ENCODE data around the gene POLE3.
"Not testable (repeated sequence)": the region's sequence is repeated elsewhere in the genome, so short reads cannot be mapped to it uniquely, and the experiment has no call there.

POLE3 gene, protein sequence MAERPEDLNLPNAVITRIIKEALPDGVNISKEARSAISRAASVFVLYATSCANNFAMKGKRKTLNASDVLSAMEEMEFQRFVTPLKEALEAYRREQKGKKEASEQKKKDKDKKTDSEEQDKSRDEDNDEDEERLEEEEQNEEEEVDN

DNA sequence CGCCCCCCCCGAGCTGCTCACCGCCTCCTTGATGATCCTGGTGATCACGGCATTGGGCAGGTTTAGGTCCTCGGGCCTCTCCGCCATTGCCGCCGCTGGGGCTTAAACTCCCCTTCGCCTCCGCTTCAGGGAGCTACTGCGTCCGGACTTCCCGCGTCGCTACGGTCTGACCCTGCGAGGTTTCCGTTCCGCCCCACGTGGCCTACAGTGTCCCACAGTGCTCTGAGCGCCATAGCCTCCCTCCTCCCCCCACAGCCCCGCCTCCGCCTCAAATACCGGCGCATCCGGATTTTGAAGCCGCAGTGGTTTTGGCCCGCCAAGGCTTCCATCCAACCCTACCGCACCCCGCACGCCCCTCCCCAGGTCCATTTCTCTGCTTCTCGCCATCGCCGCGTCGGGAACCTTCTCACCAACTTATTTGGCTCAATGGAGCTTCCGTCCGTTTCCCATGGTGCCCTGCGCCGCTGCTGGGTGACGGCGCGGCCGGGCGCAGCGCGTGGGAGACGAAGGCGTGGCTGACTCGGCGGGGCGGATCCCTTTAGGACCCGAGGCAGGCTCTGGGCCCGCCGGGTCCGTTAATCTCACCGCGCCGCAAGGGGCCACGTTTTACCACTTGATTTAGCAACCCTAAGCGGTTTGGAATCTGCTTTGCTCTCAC, at the start of gene POLE3, which contains the start of gene C9orf43:
Gene POLE3 (minus strand): TSS at position 469 of the 658 bp plus-strand sequence. CDS start 382 bp downstream, at position 87.
Gene C9orf43 (plus strand): TSS at position 541 of the 658 bp plus-strand sequence. CDS start 2,747 bp downstream, outside the sequence.
- DNase-seq (ENCODE audit: low read depth) = peak; percentile 89

DNA sequence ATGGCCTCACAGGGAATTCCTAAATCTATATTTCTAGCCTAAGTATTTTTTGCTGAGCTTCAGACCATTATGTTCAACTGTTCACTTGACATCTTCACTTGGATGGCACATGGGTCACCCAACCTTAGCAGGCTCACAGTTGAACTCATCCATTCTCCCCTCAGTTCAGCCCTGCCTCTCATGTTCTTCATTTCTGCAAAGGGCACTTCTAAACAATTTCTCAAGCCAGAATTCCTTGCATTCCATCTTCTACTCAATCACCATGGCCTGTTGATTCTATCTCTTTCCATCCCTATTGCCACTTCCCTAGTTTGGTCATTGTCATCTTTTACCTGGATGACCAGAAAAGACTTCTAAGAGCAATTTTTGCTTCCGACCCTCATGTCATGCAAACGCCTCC, 45.8 kb upstream of the POLE3 start:
- no peak for DNase-seq (ENCODE audit: low read depth)

DNA sequence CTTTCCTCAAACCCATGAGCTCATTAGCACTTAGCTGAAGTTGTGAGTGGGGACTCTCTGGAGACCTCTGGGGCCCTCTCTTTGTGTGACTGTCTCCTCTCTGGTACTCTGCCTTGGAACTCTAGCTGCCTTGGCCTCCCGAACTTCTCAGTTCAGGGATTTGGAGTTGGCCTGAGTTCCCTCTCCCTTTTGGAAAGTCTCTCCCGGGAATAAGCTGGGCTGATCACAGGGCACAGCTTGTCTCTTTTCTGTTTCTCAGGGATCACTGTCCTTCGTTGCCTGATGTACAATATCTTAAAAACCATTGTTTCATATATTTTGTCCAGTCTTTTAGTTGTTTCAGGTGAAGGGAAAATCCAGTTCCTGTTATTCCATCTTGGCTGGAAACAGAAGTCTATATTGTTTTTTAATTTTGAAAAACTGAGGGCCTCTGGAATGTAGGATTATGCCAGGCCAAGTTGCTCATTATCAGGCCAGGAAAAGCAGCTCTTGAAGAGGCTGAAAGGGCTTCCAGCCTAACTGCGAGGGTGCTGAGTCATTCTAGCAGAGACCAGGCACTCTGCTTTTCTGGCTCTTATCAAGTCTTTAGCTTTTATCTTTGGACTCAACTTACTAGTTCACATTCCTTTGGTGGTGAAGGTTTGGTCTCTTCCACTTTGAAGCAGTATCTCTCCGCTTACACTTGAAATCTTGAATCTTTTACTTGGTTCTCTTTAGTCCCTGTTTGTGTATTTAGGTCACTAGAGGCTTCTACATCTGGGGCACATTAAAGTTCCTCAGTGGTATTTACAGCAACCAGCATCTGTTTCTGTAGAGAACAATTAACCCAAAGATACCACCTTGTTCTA, 44.7 kb upstream of the POLE3 start:
- peak; percentile 56 for DNase-seq (ENCODE audit: low read depth)

DNA sequence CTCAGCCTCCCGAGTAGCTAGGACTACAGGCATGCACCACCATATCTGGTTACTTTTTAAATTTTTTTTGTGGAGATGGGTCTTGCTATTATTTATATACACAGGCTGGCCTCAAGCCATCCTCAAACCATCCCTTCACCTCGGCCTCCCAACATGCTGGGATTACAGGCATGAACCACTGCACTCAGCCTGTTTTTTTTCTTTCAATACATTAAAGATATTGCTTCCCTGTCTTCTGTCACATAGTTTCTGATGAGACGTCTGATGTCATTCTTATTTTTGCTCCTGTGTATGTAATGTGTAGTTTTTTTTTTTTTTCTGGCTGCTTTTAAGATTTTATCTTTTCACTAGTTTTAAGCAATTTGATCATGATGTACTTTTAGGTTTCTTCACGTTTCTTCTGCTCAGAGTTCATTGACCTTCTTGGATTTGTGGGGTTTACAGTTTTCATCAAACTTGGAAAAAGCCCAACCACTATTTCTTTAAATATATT, 41.7 kb upstream of the POLE3 start:
- no peak for DNase-seq (ENCODE audit: low read depth)

DNA sequence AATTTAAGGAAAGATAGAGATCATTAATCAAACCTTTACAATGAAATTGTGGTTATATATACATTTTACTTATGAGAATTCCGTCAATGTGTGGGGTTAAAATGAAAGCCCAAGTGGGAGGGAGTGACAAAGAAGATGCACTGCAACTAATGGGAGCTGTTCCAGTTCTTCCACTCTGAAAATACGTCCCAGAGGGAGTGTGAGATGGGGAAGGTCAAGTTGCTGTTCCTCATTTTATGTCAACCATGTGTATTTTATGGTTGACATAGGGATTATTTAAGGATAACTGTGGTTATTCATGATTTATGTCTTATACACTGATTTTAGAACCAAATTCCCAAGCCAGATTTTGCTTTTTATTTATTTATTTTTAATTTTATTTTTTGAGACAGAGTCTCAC, 38.9 kb upstream of the POLE3 start:
- no peak for DNase-seq (ENCODE audit: low read depth)

DNA sequence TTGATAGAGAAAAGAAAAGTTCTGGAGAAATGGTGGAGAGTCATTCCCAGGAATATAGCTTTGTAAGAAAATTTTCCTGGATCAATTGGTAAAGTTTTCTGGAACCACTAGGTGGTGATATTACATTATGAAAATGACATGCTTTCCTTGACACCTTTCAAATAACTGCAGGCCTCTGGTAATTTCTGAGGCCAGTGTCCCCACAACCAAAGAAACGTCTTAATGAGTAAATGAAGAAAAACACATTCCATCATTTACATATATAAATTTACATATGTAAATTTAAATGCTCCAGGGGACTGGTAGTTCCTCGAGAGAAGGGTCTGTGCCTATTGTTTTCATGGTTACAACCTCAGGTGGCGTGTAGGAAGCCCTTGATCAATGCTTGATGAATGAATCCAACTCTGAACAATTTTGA, 35.9 kb upstream of the POLE3 start:
- DNase-seq (ENCODE audit: low read depth) = no peak

DNA sequence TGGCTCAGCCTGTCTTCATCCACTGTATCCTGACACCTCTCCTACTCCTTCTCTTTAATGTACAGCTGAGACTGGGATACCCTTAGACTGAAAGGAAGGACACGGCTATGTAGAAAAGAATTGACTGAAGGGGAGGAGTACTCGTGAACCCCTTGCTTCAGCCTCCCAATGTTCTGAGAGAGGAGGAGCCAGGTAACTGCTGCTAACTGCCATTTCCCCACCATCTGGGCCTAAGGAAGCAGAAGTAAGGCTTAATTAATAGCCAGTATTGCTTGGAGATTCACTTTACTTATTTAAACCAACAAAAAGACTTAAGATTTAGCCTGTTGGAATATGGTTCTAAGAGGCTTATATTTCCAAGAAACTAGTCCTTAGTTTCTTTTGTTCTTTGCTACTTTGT, 34.3 kb upstream of the POLE3 start:
- DNase-seq (ENCODE audit: low read depth) = no peak

DNA sequence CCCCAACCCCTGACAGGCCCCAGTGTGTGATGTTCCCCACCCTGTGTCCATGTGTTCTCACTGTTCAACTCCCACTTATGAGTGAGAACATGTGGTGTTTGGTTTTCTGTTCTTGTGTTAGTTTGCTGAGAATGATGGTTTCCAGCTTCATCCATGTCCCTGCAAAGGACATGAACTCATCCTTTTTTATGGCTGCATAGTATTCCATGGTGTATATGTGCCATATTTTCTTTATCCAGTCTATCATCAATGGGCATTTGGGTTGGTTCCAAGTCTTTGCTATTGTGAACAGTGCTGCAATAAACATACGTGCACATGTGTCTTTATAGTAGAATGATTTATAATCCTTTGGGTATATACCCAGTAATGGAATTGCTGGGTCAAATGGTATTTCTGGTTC, 27.2 kb upstream of the POLE3 start:
- DNase-seq (ENCODE audit: low read depth) = not testable (repeated sequence)

DNA sequence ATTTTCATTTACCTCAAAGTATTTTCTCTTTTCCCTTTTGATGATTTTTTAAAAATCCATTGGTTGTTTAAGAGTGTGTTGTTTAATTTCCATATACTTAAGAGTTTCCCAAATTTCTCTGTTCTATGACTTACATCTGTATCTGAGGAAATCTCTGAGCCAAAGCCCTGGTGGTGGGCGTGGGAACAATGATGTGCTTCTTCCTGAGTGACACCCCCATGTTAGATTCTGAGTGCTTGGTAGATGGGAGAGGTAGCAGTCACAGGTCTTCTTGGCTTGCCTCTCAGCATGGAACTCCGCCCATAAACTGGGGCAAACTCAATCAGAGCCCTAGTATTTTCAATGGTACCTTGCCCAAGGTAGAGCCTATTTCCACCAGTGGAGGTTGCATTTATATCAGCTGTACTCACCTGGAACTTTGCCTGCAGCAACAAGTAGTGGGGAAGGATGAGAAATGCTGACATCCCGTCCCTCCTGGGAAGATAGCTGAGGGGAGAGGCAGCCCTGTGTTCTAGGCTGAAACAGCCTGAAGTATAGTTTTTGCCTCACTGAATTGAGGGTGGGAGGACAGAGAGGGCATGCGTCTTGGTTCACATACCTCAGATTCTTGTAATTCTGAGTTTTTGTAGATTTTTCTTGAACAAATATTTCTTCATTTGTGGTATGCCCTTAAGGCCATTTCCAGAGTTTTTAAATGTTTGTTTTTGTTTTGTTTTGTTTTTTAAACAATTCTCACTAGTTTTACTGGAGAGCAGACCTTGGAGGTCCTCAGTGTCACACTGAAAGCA, 26.4 kb upstream of the POLE3 start:
- DNase-seq (ENCODE audit: low read depth) = no peak

DNA sequence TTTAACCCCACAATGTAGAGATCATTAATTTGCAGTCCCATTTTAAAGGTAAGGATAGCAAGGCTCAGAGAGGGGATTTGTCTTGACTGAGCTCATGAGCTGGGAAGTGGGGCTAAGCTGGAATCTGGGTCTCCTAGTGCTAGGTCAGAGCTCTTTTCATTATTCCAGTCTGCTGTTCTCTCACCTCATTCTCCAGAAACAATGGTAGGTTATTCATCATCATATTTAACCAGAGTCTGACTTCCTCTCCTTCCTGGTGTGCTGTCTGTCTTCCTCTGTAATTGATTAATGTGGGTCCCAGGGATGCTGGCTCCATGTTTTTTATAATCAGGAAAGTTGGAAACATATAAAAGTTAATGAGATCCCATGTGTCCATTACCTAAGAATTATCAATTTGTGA, 20.7 kb upstream of the POLE3 start:
- DNase-seq (ENCODE audit: low read depth) = no peak

DNA sequence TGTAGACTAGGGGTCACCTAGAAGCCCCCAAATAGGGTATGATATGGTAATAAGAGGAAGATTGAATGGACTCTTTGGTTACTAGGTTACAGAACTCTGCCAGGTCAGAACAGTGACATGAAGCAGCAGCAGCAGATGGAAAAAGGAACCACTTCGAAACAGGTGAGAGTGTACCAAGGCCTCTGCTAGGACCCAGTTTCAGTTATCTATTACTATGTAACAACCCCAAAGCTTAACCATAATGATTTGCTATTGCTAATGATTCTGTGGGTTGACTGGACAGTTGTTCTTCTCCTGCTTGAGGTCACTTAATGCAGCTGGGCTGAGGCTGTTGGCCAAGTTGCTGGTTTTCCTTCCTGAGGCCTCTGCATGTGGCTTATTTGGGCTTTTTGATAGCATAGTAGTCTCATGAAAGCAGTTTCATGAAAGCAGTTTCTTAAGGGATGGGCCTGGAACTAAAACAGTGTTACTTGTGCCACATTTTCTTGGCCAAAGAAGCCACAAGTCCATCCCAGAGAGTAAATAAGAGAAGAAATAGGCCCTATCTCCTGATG, 17.7 kb upstream of the POLE3 start:
- no peak for DNase-seq (ENCODE audit: low read depth)

DNA sequence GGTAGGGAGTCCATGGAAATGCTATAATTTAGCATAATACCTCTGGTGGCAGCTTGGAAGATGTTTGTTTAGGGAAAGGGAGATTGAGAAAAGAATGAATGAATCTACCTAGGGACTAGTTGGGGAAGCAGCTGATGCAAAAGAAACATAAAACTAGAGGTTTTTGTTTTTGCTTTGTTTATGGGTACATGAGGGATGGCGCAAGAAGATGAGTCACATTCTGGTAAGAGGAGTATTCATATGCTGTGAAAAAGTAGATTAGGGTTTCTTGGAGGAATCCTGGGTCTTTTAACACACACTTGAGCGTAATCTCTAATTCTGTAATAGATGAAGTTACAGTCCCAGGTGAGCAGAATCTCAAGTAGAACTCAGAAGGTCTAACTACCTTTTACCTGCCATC, 17.2 kb upstream of the POLE3 start:
- peak; percentile 29 for DNase-seq (ENCODE audit: low read depth)

DNA sequence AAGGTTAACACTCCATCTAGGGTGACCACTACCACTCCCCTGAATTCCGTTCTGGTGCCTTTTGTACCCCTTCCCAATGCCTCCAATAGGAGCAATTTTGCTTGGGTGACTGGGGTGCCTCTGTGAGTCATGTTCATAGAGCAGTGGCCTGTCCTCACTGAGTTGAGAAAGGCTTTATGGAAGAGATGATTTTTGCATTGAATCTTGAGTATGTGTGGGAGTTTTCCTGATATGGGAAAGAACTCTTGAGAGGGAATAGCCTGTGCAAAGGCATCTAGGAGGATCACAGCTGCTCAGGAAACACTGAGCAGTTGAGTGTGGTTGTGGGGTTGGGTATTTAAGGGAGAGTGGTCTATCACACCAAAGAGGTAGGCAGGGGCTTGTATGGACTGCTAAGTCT, 16.2 kb upstream of the POLE3 start:
- DNase-seq (ENCODE audit: low read depth) = no peak

DNA sequence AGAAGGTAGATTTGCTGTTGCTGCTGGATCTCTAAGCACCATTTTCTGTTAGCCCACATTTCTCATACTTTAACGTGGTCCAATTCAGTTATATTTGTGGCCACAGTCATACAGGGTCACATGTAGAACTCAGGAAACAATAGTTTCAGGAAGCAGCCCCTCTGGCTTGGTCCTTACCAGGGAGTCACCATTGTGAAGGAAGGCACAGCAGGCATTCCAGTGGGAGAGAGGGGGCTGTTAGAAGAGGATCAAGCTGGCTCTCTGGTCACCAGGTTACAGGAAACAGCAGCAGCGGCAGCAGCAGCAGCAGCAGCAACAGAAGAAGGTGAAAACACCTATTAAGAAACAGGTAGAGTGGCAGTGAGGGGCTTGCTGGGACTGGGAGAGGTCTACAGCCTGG, 14.6 kb upstream of the POLE3 start:
- no peak for DNase-seq (ENCODE audit: low read depth)

DNA sequence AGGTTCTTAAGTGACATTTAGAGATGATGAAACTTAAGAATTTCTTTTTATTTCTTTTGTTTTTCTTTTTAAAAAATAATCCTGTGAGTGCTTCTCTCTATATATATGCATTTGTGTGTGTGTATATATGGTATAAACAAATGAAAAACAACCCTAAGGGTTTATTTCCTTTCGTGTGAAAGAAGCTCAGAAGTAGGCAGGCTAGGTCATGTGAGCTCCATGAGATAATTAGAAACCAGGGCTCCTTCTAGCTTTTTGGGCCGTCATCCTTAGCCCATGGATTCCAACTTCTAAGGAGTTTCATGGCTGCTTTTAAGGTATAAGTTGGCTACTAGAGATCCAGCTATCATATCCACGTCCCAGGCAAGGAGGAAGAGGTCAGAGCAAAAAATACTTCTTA, 11.3 kb upstream of the POLE3 start:
- DNase-seq (ENCODE audit: low read depth) = no peak

DNA sequence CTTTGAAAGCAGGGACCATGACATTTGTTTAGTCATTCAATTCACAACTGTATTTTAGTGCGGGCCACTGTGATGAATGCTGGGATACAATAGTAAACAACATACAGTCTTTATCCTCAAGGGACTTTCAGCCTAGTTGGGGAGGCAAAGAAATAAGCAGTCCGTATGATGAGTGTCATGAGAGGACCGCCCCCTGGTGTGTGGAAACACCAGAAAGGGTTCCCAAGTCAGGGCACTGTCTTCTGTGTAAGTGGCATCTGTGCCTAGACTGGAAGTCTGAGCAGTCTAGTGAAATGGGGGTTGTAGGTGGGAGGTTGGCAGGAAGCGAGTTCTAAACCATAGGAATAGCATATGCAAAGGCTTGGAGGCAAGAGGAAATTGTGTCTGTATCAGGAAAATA, 6.9 kb upstream of the POLE3 start:
- no peak for DNase-seq (ENCODE audit: low read depth)

DNA sequence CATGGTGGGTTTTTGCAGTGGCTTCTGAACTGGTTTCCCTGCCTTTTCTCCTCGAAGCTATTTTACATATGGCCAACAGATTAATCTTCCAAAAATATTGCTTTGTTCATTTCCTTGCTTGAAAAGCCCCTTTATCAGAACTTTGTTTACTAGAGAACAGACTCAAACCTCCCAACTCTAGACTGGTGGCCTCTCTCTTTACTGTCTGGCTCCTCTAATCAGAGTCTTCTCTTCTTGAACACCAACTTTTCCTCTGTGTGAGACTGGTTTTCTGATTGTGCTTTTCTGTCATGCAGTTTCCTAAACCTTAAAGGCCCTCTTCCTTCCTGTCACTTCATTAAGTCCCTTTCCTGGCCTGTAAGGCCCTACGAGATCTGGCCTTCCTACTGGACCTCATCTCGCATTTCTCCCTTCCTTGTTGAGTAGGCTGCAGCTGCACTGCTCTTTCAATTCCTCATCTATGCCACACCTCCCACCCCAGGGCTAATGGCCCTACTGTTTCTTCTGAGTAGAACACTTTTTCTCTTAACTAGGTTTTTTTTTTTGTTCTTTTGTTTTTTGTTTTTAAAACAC, 5.8 kb upstream of the POLE3 start:
- no peak for DNase-seq (ENCODE audit: low read depth)

DNA sequence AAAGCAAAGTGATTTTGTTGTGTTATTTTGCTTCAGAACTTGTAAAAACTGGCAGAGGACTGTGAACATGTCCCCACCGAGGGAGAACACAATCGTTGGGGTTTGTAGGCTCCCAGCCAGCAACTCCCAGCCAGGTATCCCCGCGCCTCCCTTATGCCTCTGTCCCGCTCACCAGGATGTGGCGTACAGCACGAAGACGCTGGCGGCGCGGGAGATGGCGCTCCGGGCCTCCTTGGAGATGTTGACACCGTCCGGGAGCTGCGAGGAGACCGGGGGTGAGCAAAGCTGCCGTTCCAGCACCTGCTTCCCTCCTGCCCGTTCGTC, 630 bp downstream of the POLE3 start:
- no peak for DNase-seq (ENCODE audit: low read depth)

DNA sequence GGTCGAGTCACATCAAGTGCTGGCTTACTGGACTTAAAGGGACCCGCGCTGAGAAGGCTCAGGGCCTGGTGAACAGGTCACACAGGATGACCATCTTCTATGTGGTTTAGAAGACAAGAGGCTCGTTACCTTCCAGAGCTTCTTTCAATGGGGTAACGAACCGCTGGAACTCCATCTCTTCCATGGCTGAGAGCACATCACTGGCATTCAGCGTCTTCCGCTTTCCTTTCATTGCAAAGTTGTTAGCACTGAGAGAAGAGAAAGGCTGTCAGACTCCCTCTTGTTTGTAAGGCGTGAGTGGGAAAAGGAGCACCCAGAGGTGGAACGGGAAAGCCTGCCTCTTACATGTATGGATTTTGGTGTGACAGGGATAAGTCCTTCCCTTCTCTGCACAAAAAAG, 994 bp downstream of the POLE3 start:
- DNase-seq (ENCODE audit: low read depth) = no peak

DNA sequence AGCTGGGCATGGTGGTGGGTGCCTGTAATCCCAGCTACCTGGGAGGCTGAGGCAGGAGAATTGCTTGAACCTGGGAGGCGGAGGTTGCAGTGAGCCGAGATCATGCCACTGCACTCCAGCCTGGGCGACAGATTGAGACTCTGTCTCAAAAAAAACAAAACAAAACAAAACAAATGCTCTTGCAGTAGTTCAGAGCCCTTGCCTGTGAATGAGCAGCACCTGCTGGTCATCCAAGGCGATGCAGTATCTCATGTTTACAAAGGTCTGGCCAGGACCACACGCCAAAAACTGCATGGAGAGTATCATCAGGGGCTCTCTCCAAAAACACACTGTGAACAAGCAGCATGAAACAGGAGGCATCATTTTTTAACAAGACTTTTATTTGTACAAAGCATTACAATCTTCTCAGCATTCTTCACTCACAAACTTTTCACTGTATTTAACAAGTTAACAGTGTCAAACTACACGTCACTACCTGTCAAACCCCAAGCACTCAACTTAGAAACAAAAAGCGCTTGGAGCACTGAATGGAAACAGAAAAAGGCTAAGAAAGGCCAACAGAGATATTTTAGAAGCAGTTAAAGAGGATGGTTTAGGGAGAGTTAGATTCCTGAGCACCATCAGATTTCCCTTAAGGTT, 3.5 kb downstream of the POLE3 start:
- DNase-seq (ENCODE audit: low read depth) = peak; percentile 55

DNA sequence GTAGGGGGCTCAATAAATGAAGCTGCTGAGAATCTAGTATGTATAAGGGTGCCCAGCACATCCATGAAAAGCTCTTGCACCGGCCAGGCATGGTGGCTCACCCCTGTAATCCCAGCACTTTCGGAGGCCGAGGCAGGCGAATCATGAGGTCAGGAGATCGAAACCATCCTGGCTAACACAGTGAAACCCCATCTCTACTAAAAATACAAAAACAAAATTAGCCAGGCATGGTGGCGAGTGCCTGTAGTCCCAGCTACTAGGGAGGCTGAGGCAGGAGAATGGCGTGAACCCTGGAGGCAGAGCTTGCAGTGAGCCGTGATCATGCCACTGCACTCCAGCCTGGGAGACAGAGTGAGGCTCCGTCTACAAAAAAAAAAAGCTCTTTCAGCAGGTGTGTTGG, 4.1 kb downstream of the POLE3 start:
- not testable (repeated sequence) for DNase-seq (ENCODE audit: low read depth)

All from GM04504 (cell line).